ENCODE measurements around the gene FOXB1.

FOXB1 gene

GRCh38 chr15:60020736-60021135 lies 16.6 kb downstream of the FOXB1 start:
- Mint-ChIP-seq H3K4me1 (ENCODE audit: low read depth) (peaks cover 33% of the 10 kb centered on the region), H3K36me3 (ENCODE audit: low read depth) (peaks cover 4% of the 10 kb centered on the region), H3K27me3 (ENCODE audit: low read depth) (no peaks in the 10 kb centered on the region), H3K4me3 (no peak overlapping the region), H3K27ac (no peak overlapping the region), H3K9me3 (peaks cover 12% of the 10 kb centered on the region)
- no peak for DNase-seq (ENCODE audit: low spot score)

GRCh38 chr15:60021589-60022378 lies 17.7 kb downstream of the FOXB1 start:
- H3K27me3 Mint-ChIP-seq (ENCODE audit: low read depth), result no peaks in the 10 kb centered on the region
- no peak overlapping the region for H3K27ac Mint-ChIP-seq
- H3K4me1 Mint-ChIP-seq (ENCODE audit: low read depth), result peaks cover 33% of the 10 kb centered on the region
- peaks cover 12% of the 10 kb centered on the region for H3K9me3 Mint-ChIP-seq
- no peak for DNase-seq (ENCODE audit: low spot score)
- peaks cover 4% of the 10 kb centered on the region for H3K36me3 Mint-ChIP-seq (ENCODE audit: low read depth)
- H3K4me3 Mint-ChIP-seq, result no peak overlapping the region

DNA sequence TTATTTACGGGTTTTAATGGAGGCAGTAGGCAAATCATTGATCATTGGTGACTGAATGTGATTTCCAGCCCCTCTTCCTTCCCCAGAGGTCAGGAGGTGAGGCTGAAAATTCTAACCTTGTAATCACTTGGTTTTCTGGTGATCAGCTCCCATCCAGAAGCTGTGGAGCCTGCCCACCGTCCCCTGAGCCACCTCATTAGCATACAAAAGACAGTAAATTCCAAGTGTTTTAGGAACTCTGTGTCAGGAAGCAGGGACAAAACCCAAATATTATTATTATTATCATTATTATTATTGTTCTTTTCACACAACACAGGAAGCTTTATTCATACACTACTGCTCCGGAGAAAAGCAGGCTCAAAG lies 18.2 kb downstream of the FOXB1 start:
- DNase-seq (ENCODE audit: low spot score), result no peak
- Mint-ChIP-seq H3K27me3 (ENCODE audit: low read depth) (no peaks in the 10 kb centered on the region), H3K27ac (no peak overlapping the region), H3K4me3 (no peak overlapping the region), H3K36me3 (ENCODE audit: low read depth) (peaks cover 4% of the 10 kb centered on the region), H3K4me1 (ENCODE audit: low read depth) (peaks cover 30% of the 10 kb centered on the region), H3K9me3 (peaks cover 9% of the 10 kb centered on the region)

DNA sequence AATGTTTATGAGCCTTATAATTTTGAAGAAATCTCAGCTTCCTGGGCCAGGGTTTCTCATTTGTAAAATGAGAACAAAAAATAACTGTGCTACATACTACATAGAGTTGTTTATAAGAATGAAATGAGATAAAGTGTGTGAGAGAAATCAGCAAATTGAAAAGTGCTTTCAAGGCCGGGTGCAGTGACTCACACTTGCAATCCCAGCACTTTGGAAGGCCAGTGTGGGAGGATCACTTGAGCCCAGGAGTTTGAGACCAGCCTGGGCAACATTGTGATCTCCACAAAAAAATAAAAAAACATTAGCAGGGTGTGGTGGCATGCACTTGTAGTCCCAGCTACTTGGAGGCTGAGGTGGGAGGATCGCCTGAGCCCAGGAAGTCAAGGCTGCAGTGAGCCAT lies 22.4 kb downstream of the FOXB1 start:
- Mint-ChIP-seq H3K9me3 (no peaks in the 10 kb centered on the region), H3K36me3 (ENCODE audit: low read depth) (no peaks in the 10 kb centered on the region), H3K4me3 (no peak overlapping the region), H3K27ac (no peak overlapping the region), H3K4me1 (ENCODE audit: low read depth) (peaks cover 8% of the 10 kb centered on the region), H3K27me3 (ENCODE audit: low read depth) (no peaks in the 10 kb centered on the region)
- DNase-seq (ENCODE audit: low spot score), result no peak

- Mint-ChIP-seq H3K4me3 (no peak overlapping the region), H3K27me3 (ENCODE audit: low read depth) (no peaks in the 10 kb centered on the region), H3K27ac (no peak overlapping the region), H3K9me3 (no peaks in the 10 kb centered on the region), H3K36me3 (ENCODE audit: low read depth) (no peaks in the 10 kb centered on the region), H3K4me1 (ENCODE audit: low read depth) (peaks cover 6% of the 10 kb centered on the region)
- no peak for DNase-seq (ENCODE audit: low spot score)
These were observed 31.2 kb downstream of the FOXB1 start for GRCh38 chr15:60035344-60035743.

DNA sequence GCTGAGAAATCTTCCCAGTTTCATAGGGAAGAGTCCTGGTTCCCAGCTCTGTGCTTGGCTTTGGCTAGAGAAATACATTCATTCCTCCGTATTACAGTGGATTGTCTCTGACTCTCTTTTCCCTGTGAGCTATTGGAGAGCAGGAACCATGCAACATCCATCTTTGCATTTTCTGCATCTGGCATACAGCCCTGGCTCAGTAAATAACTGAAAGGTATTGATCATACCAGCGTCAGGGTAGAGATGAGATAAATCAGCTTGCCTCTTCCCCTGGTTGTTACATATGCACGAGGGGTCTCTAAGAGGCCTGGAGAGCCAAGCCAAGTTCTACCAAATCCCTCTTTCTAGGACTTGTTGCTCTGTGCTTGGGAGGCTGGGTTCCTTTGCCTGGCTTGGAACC lies 35.2 kb downstream of the FOXB1 start:
- Mint-ChIP-seq H3K36me3 (ENCODE audit: low read depth) (no peaks in the 10 kb centered on the region), H3K27ac (no peak overlapping the region), H3K4me3 (no peak overlapping the region), H3K9me3 (no peaks in the 10 kb centered on the region), H3K27me3 (ENCODE audit: low read depth) (no peaks in the 10 kb centered on the region), H3K4me1 (ENCODE audit: low read depth) (peaks cover 8% of the 10 kb centered on the region)
- DNase-seq (ENCODE audit: low spot score), result no peak

GRCh38 chr15:60043744-60044435 lies 39.8 kb downstream of the FOXB1 start:
- H3K4me3 Mint-ChIP-seq, result peak overlapping the region; percentile 5
- no peaks in the 10 kb centered on the region for H3K27me3 Mint-ChIP-seq (ENCODE audit: low read depth)
- H3K27ac Mint-ChIP-seq, result no peak overlapping the region
- H3K36me3 Mint-ChIP-seq (ENCODE audit: low read depth), result no peaks in the 10 kb centered on the region
- DNase-seq (ENCODE audit: low spot score), result no peak
- peaks cover 21% of the 10 kb centered on the region for H3K4me1 Mint-ChIP-seq (ENCODE audit: low read depth)
- H3K9me3 Mint-ChIP-seq, result peaks cover 1% of the 10 kb centered on the region

DNA sequence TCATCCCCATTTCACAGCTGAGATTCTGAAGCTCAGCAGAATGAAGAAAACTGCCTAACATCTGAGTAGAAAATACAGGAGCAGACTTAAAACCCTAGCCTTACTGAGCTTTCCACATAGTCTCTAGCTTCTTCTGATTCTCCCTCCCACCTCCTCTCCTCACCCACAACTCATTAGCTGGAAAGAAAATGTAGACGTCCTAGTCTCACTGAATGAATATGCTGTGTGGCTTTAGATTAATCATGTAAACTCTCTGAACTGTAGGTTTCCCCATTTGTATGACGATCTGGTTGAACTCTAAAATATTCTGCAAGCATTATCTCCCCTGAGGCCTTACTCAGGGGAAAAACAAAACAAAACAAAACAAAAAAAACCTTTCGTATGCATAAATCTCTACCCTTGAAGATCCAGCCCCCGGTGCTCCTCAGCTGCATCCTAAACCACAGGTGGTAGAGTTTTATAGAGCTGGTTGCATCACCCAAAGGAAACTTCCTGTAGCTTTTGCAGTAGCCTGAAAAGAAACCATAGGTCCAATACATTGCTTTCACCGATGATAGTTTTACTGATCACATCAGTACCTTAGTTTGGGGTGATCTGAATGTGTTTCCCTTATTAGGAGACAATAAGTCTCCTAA lies 40.6 kb downstream of the FOXB1 start:
- peak; percentile 64 for DNase-seq (ENCODE audit: low spot score)
- Mint-ChIP-seq H3K27me3 (ENCODE audit: low read depth) (no peaks in the 10 kb centered on the region), H3K4me3 (peak overlapping the region; percentile 44), H3K36me3 (ENCODE audit: low read depth) (peaks cover 3% of the 10 kb centered on the region), H3K27ac (peak overlapping the region; percentile 23), H3K9me3 (peaks cover 10% of the 10 kb centered on the region), H3K4me1 (ENCODE audit: low read depth) (peaks cover 21% of the 10 kb centered on the region)

- Mint-ChIP-seq H3K27ac (no peak overlapping the region), H3K36me3 (ENCODE audit: low read depth) (peaks cover 4% of the 10 kb centered on the region), H3K27me3 (ENCODE audit: low read depth) (no peaks in the 10 kb centered on the region), H3K4me3 (no peak overlapping the region), H3K4me1 (ENCODE audit: low read depth) (peaks cover 19% of the 10 kb centered on the region), H3K9me3 (peaks cover 23% of the 10 kb centered on the region)
- no peak for DNase-seq (ENCODE audit: low spot score)
These were observed 43.6 kb downstream of the FOXB1 start for GRCh38 chr15:60047701-60048100.

- H3K4me1 Mint-ChIP-seq (ENCODE audit: low read depth), result peaks cover 9% of the 10 kb centered on the region
- no peak overlapping the region for H3K4me3 Mint-ChIP-seq
- peaks cover 23% of the 10 kb centered on the region for H3K9me3 Mint-ChIP-seq
- DNase-seq (ENCODE audit: low spot score), result no peak
- peaks cover 4% of the 10 kb centered on the region for H3K36me3 Mint-ChIP-seq (ENCODE audit: low read depth)
- H3K27me3 Mint-ChIP-seq (ENCODE audit: low read depth), result peaks cover 6% of the 10 kb centered on the region
- no peak overlapping the region for H3K27ac Mint-ChIP-seq
These were observed 45.8 kb downstream of the FOXB1 start for GRCh38 chr15:60049948-60050347.

GRCh38 chr15:60052796-60053195 lies 48.7 kb downstream of the FOXB1 start:
- no peaks in the 10 kb centered on the region for H3K4me1 Mint-ChIP-seq (ENCODE audit: low read depth)
- no peak overlapping the region for H3K27ac Mint-ChIP-seq
- no peak for DNase-seq (ENCODE audit: low spot score)
- peaks cover 14% of the 10 kb centered on the region for H3K27me3 Mint-ChIP-seq (ENCODE audit: low read depth)
- peaks cover 23% of the 10 kb centered on the region for H3K9me3 Mint-ChIP-seq
- peaks cover 4% of the 10 kb centered on the region for H3K36me3 Mint-ChIP-seq (ENCODE audit: low read depth)
- no peak overlapping the region for H3K4me3 Mint-ChIP-seq

DNA sequence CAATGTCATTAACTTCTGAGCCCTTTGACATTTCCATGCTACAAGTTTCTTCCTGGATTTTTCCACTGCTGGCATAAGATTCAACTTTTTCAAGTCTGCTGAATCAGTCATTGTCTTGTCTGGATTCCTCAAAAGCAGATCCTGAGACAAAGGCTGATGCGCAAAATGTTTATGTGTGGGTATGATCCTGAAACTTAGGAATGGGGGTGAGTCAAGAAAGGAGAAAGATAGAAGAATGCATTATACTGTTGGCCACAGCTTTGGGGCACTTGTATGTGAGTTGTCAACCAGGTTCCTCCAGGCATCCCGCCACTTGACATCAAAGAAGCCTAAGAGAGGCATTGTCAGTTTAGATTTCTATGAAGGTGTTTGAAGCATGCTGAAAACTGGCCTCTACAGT lies 50.4 kb downstream of the FOXB1 start:
- H3K27me3 Mint-ChIP-seq (ENCODE audit: low read depth), result peaks cover 14% of the 10 kb centered on the region
- H3K4me1 Mint-ChIP-seq (ENCODE audit: low read depth), result no peaks in the 10 kb centered on the region
- H3K36me3 Mint-ChIP-seq (ENCODE audit: low read depth), result peaks cover 1% of the 10 kb centered on the region
- DNase-seq (ENCODE audit: low spot score), result no peak
- H3K27ac Mint-ChIP-seq, result no peak overlapping the region
- H3K9me3 Mint-ChIP-seq, result peaks cover 16% of the 10 kb centered on the region
- no peak overlapping the region for H3K4me3 Mint-ChIP-seq

Measured in T-helper 2 cell treated with Interferon-gamma antibody and Interleukin-4, amounts not matched to agents 5 μg/mL and 100 μg/mL, for 36 hours (primary cell).